IMR-90 (cell line): Measurements from ENCODE around the gene NDST1. TPM values are rescaled to one million over a fixed set of nuclear protein-coding genes. Genes with fewer than 3 reads are reported as not detected.
A peak's percentile ranks its signal among the peaks of the same experiment; 100 is the strongest.

Source experiments
- ATAC-seq: fragments of 200-7000 bp; cut with Tn5 transposase; 2 replicates; pipeline ENCODE4 v1.9.1; 2020; ENCODE audit warnings: low read depth, mild to moderate bottlenecking, moderate library complexity
- BruUV-seq: library from RNA; stranded (reverse); fragments of 400-500 nt; replicated peaks from 2 replicates; lab custom pipeline; 2021; lab: Mats Ljungman, UMichigan
- CTCF ChIA-PET: fragments of 300-600 bp; formaldehyde crosslinking; extraction: SDS; loops from one replicate; lab custom pipeline; 2021; ENCODE audit warnings: antibody characterized with exemption; lab: Yijun Ruan, JAX
- POLR2A ChIA-PET: fragments of 300-600 bp; sonication (Branson Sonifier 250); formaldehyde crosslinking; loops from one replicate; lab custom pipeline; 2022; ENCODE audit warnings: antibody characterized with exemption; ENCODE audit not compliant: unreplicated experiment; lab: Charles Lee
- DNase-seq: peaks from one replicate; pipeline ENCODE4 v3.0.0; 2013
- H2AFZ ChIP-seq: replicated peaks from 2 replicates; pipeline ENCODE3; 2013; ENCODE audit warnings: low read length, mild to moderate bottlenecking; ENCODE audit not compliant: poor library complexity
- H2AK5ac ChIP-seq: 2 replicates; pipeline ENCODE4 v1.6.1; 2013; ENCODE audit warnings: low read depth, low read length, inconsistent platforms
- H2AK9ac ChIP-seq: replicated peaks from 2 replicates; pipeline ENCODE3; 2013; ENCODE audit warnings: mild to moderate bottlenecking, low read depth, low read length, moderate library complexity; ENCODE audit not compliant: poor library complexity
- H2BK120ac ChIP-seq: 2 replicates; pipeline ENCODE4 v1.6.1; 2013; ENCODE audit warnings: low read depth, low read length, inconsistent platforms
- H2BK15ac ChIP-seq: 3 replicates; pipeline ENCODE4 v1.6.1; 2013; ENCODE audit warnings: low read depth, low read length, inconsistent platforms
- H2BK20ac ChIP-seq: 2 replicates; pipeline ENCODE4 v1.6.1; 2013; ENCODE audit warnings: low read depth, mild to moderate bottlenecking, inconsistent platforms, low read length, moderate library complexity
- H2BK5ac ChIP-seq: 2 replicates; pipeline ENCODE4 v1.6.1; 2013; ENCODE audit warnings: mild to moderate bottlenecking, low read depth, low read length, inconsistent platforms; ENCODE audit not compliant: poor library complexity, severe bottlenecking
- H3K14ac ChIP-seq: replicated peaks from 2 replicates; pipeline ENCODE4 v1.6.1; 2013; ENCODE audit warnings: low read depth, low read length, inconsistent platforms
- H3K18ac ChIP-seq: 2 replicates; pipeline ENCODE4 v1.6.1; 2013; ENCODE audit warnings: low read depth, low read length, control low read depth
- H3K23ac ChIP-seq: 2 replicates; pipeline ENCODE4 v1.6.1; 2013; ENCODE audit warnings: low read depth, low read length, inconsistent platforms
- H3K27ac ChIP-seq: 2 replicates; pipeline ENCODE4 v1.5.1; 2013; ENCODE audit warnings: mild to moderate bottlenecking, control low read depth, low read length; ENCODE audit not compliant: insufficient read depth
- H3K27me3 ChIP-seq: 2 replicates; pipeline ENCODE4 v1.6.1; 2013; ENCODE audit warnings: low read length; ENCODE audit not compliant: control insufficient read depth, insufficient read depth
- H3K36me3 ChIP-seq: 2 replicates; pipeline ENCODE4 v1.6.1; 2013; ENCODE audit warnings: low read length, mixed read lengths; ENCODE audit not compliant: control insufficient read depth, insufficient read depth
- H3K4ac ChIP-seq: 2 replicates; pipeline ENCODE4 v1.6.1; 2013; ENCODE audit warnings: low read depth, low read length, inconsistent platforms
- H3K4me1 ChIP-seq: 2 replicates; pipeline ENCODE4 v1.6.1; 2013; ENCODE audit warnings: low read length, mixed read lengths; ENCODE audit not compliant: control insufficient read depth, insufficient read depth
- H3K4me2 ChIP-seq: 2 replicates; pipeline ENCODE4 v1.6.1; 2013; ENCODE audit warnings: low read depth, mild to moderate bottlenecking, control low read depth, low read length, moderate library complexity
- H3K4me3 ChIP-seq: 2 replicates; pipeline ENCODE4 v1.5.1; 2013; ENCODE audit warnings: low read depth, mild to moderate bottlenecking, control low read depth, low read length, moderate library complexity; ENCODE audit not compliant: insufficient read depth
- H3K56ac ChIP-seq: 2 replicates; pipeline ENCODE4 v1.6.1; 2013; ENCODE audit warnings: low read length, inconsistent platforms; ENCODE audit not compliant: insufficient read depth; ENCODE audit errors: extremely low read depth
- H3K79me1 ChIP-seq, 2 experiments: 2 replicates each; pipeline ENCODE4 v1.6.1; 2013; ENCODE audit warnings: low read length in 2 of 2, inconsistent platforms in 1 of 2, low read depth in 1 of 2
- H3K9ac ChIP-seq: 2 replicates; pipeline ENCODE4 v1.6.1; 2013; ENCODE audit warnings: low read depth, low read length, control low read depth
- H3K9me1 ChIP-seq: 2 replicates; pipeline ENCODE4 v1.6.1; 2013; ENCODE audit warnings: low read length, inconsistent platforms; ENCODE audit not compliant: insufficient read depth
- H3K9me3 ChIP-seq: 2 replicates; pipeline ENCODE4 v1.6.1; 2013; ENCODE audit warnings: low read length; ENCODE audit not compliant: control insufficient read depth, insufficient read depth
- H4K20me1 ChIP-seq: 2 replicates; pipeline ENCODE4 v1.6.1; 2013; ENCODE audit warnings: low read length, inconsistent platforms; ENCODE audit not compliant: insufficient read depth
- H4K5ac ChIP-seq: 2 replicates; pipeline ENCODE4 v1.6.1; 2013; ENCODE audit warnings: mild to moderate bottlenecking, low read depth, low read length, control low read depth
- H4K8ac ChIP-seq, 2 experiments: 2 replicates each; pipeline ENCODE4 v1.6.1; 2013; ENCODE audit warnings: low read depth in 2 of 2, low read length in 2 of 2, control low read depth in 1 of 2, inconsistent platforms in 1 of 2
- H4K91ac ChIP-seq: 2 replicates; pipeline ENCODE4 v1.6.1; 2013; ENCODE audit warnings: low read depth, low read length, inconsistent platforms; ENCODE audit not compliant: insufficient read depth
- BHLHE40 ChIP-seq: fragments of 150-350 bp; IDR thresholded peaks from 2 replicates; pipeline ENCODE4 v1.6.1; 2016; ENCODE audit warnings: mild to moderate bottlenecking, low read depth, low read length
- CEBPB ChIP-seq: IDR thresholded peaks from 2 replicates; pipeline ENCODE4 v1.6.1; 2012; ENCODE audit warnings: low read depth, low read length, improper control_type of control experiment
- CHD1 ChIP-seq: IDR thresholded peaks from 2 replicates; pipeline ENCODE4 v1.6.1; 2012; ENCODE audit warnings: low read depth, low read length, improper control_type of control experiment
- CTCF ChIP-seq: conservative IDR thresholded peaks from 2 replicates; pipeline ENCODE4 v1.5.1; 2012; ENCODE audit warnings: mild to moderate bottlenecking, low read depth, low read length, improper control_type of control experiment
- ELK1 ChIP-seq: fragments of 150-350 bp; IDR thresholded peaks from 2 replicates; pipeline ENCODE4 v1.6.1; 2016; ENCODE audit warnings: low read depth, mild to moderate bottlenecking, low read length, moderate library complexity, borderline replicate concordance
- MAFK ChIP-seq: IDR thresholded peaks from 2 replicates; pipeline ENCODE4 v1.6.1; 2012; ENCODE audit warnings: low read depth, low read length, improper control_type of control experiment
- MAZ ChIP-seq: IDR thresholded peaks from 2 replicates; pipeline ENCODE4 v1.6.1; 2012; ENCODE audit warnings: low read depth, mild to moderate bottlenecking, low read length, improper control_type of control experiment, moderate library complexity, borderline replicate concordance
- MXI1 ChIP-seq: IDR thresholded peaks from 2 replicates; pipeline ENCODE4 v1.6.1; 2012; ENCODE audit warnings: low read depth, mild to moderate bottlenecking, low read length, moderate library complexity, borderline replicate concordance
- NFE2L2 ChIP-seq: fragments of 150-350 bp; IDR thresholded peaks from 2 replicates; pipeline ENCODE4 v1.6.1; 2016; ENCODE audit warnings: low read depth, mild to moderate bottlenecking, low read length
- POLR2A ChIP-seq: IDR thresholded peaks from 2 replicates; pipeline ENCODE4 v1.6.1; 2012; ENCODE audit warnings: mild to moderate bottlenecking, low read depth, low read length
- RAD21 ChIP-seq: IDR thresholded peaks from 2 replicates; pipeline ENCODE4 v1.6.1; 2012; ENCODE audit warnings: low read length, improper control_type of control experiment
- RCOR1 ChIP-seq: IDR thresholded peaks from 2 replicates; pipeline ENCODE4 v1.6.1; 2012; ENCODE audit warnings: mild to moderate bottlenecking, low read length, improper control_type of control experiment; ENCODE audit not compliant: insufficient replicate concordance
- RFX5 ChIP-seq: IDR thresholded peaks from 2 replicates; pipeline ENCODE4 v1.8.0; 2012; ENCODE audit warnings: low read depth, mild to moderate bottlenecking, low read length, moderate library complexity
- SMC3 ChIP-seq: fragments of 150-350 bp; IDR thresholded peaks from 2 replicates; pipeline ENCODE4 v1.6.1; 2016; ENCODE audit warnings: low read depth, mild to moderate bottlenecking, antibody characterized with exemption, low read length, moderate library complexity
- USF2 ChIP-seq: fragments of 150-350 bp; IDR thresholded peaks from 2 replicates; pipeline ENCODE4 v1.6.1; 2017; ENCODE audit warnings: mild to moderate bottlenecking, antibody characterized with exemption, low read length, low read depth
- WGBS, 2 experiments: methylation state at CpG; one replicate each; pipeline versions ENCODE4 v1.1.5 to v1.1.7; 2013; ENCODE audit warnings: missing lambda C conversion rate in 2 of 2; ENCODE audit not compliant: insufficient read length in 1 of 2; ENCODE audit errors: extremely low coverage in 2 of 2; 5-methylcytosine and 5-hydroxymethylcytosine counted together
- dilution Hi-C: fragments of 300-500 bp; cut with HindIII; formaldehyde crosslinking; loops from one replicate; pipeline ENCODE4 v1.14.3; 2018; ENCODE audit warnings: low sequenced_read_pairs; ENCODE audit not compliant: unreplicated experiment
- in situ Hi-C: fragments of 300-500 bp; cut with MboI; formaldehyde crosslinking; loops from 3 replicates; pipeline ENCODE4 v1.14.3; 2019; ENCODE audit warnings: low sequenced_read_pairs, inconsistent platforms, mixed read lengths
- intact Hi-C: fragments of 100-400 bp; cut with micrococcal nuclease; formaldehyde crosslinking; loops from 2 replicates; pipeline ENCODE4 v1.10.0; 2022
- polyA plus RNA-seq, 3 experiments: library from polyadenylated mRNA; depleted of rRNA; stranded (reverse); fragments of >200 nt; gene quantifications; 2 replicates each; pipeline ENCODE4 v1.2.3, GENCODE V29; 2012; ENCODE audit warnings: low replicate concordance in 1 of 3
- total RNA-seq: library from RNA; depleted of rRNA; stranded (reverse); fragments of >200 nt; gene quantifications from 2 replicates; pipeline ENCODE4 v1.2.3, GENCODE V29; 2012

NDST1 gene
- total and polyA plus RNA-seq, 2 of the 4 experiments (the other 2 are of a cell fraction), result 30.5 to 80.4 TPM

- no peak overlapping the region for H3K14ac ChIP-seq
- intact Hi-C loops (no loop called here), dilution Hi-C loops (no loop called here), in situ Hi-C loops (no loop called here)
- ATAC-seq (no peak), DNase-seq (no peak)
- H2BK15ac ChIP-seq, result no peak overlapping the region
- H2BK5ac ChIP-seq, result no peak overlapping the region
- H2AK5ac ChIP-seq, result no peak overlapping the region
- H3K27me3 ChIP-seq, result peaks cover 12% of the 10 kb centered on the region
- no peaks in the 10 kb centered on the region for H4K20me1 ChIP-seq
- no peak overlapping the region for H2BK20ac ChIP-seq
- H3K18ac ChIP-seq, result no peak overlapping the region
- H3K9me1 ChIP-seq, result no peaks in the 10 kb centered on the region; the same call in 1 of the 2 replicates
- no peak overlapping the region for H3K4me3 ChIP-seq
- ChIA-PET CTCF (interaction anchor here (1.5 kb wide), 1 partner anchor 41 kb away, joined by 4 read pairs; no protein-coding TSS in a partner anchor), POLR2A (no interaction called here)
- H3K4me1 ChIP-seq, result peaks cover 9% of the 10 kb centered on the region
- H3K9me3 ChIP-seq, result no peaks in the 10 kb centered on the region
- H3K4ac ChIP-seq, result no peak overlapping the region
- no TSS peak for BruUV-seq
- 89% methylated on average over 5 of the region's 16 CpGs; no CpG with 5 or more reads in 1 of the 2 experiments for WGBS, 2 experiments
- H3K23ac ChIP-seq, result no peak overlapping the region
- H2AFZ ChIP-seq, result peak overlapping the region; percentile 48
- no peaks in the 10 kb centered on the region for H3K36me3 ChIP-seq
- H4K91ac ChIP-seq, result no peak overlapping the region
- no peak overlapping the region for H3K4me2 ChIP-seq
- H3K9ac ChIP-seq, result no peak overlapping the region
- H4K8ac ChIP-seq, result no peak overlapping the region
- H4K5ac ChIP-seq, result no peak overlapping the region
- TF ChIP-seq CTCF (no peak), BHLHE40 (no peak), SMC3 (no peak), MAZ (no peak), CEBPB (no peak), RFX5 (no peak), MAFK (no peak), ELK1 (no peak), RAD21 (no peak), USF2 (no peak), RCOR1 (no peak), NFE2L2 (no peak), MXI1 (no peak), CHD1 (no peak), POLR2A (no peak)
- H3K79me1 ChIP-seq, result no peaks in the 10 kb centered on the region
- no peak overlapping the region for H3K56ac ChIP-seq
- no peak overlapping the region for H2BK120ac ChIP-seq
- H3K27ac ChIP-seq, result no peak overlapping the region
- no peak overlapping the region for H2AK9ac ChIP-seq
These were observed 71.0 kb downstream of the NDST1 start for GRCh38 chr5:150578781-150579461.
